ENCODE data around the gene ATG2A.
A peak's percentile ranks its signal among the peaks of the same experiment; 100 is the strongest.

ATG2A gene

GRCh38 chr11:64885367-64886286, 31.4 kb downstream of the ATG2A start:
- DNase-seq (ENCODE audit: low read depth) = no peak

- no peak for DNase-seq (ENCODE audit: low read depth)
Measured at GRCh38 chr11:64884019-64884418, 33.0 kb downstream of the ATG2A start.

GRCh38 chr11:64883575-64883974, 33.4 kb downstream of the ATG2A start:
- no peak for DNase-seq (ENCODE audit: low read depth)

- DNase-seq (ENCODE audit: low read depth) = no peak
Measured at GRCh38 chr11:64882243-64882642, 34.8 kb downstream of the ATG2A start.

- no peak for DNase-seq (ENCODE audit: low read depth)
Measured at GRCh38 chr11:64881476-64881875, 35.5 kb downstream of the ATG2A start.

- no peak for DNase-seq (ENCODE audit: low read depth)
Measured at GRCh38 chr11:64880240-64881001, 36.6 kb downstream of the ATG2A start.

- DNase-seq (ENCODE audit: low read depth) = no peak
Measured at GRCh38 chr11:64879244-64879900, 37.6 kb downstream of the ATG2A start.

- DNase-seq (ENCODE audit: low read depth) = peak; percentile 99
Measured at GRCh38 chr11:64878494-64879243, 38.3 kb downstream of the ATG2A start, which contains the start of gene EHD1. TSS of gene EHD1 (minus strand) at chr11:64878621. CDS start at chr11:64878464, 157 bp downstream.

- DNase-seq (ENCODE audit: low read depth) = no peak
Measured at GRCh38 chr11:64878223-64878493, 38.9 kb downstream of the ATG2A start.

GRCh38 chr11:64877390-64878222, 39.4 kb downstream of the ATG2A start:
- no peak for DNase-seq (ENCODE audit: low read depth)

GRCh38 chr11:64876835-64877341, 40.1 kb downstream of the ATG2A start:
- no peak for DNase-seq (ENCODE audit: low read depth)

- no peak for DNase-seq (ENCODE audit: low read depth)
Measured at GRCh38 chr11:64876229-64876750, 40.7 kb downstream of the ATG2A start.

GRCh38 chr11:64875369-64876228, 41.4 kb downstream of the ATG2A start:
- no peak for DNase-seq (ENCODE audit: low read depth)

- no peak for DNase-seq (ENCODE audit: low read depth)
Measured at GRCh38 chr11:64874308-64875240, 42.4 kb downstream of the ATG2A start.

- no peak for DNase-seq (ENCODE audit: low read depth)
Measured at GRCh38 chr11:64872790-64873488, 44.1 kb downstream of the ATG2A start.

GRCh38 chr11:64871492-64871891, 45.5 kb downstream of the ATG2A start:
- DNase-seq (ENCODE audit: low read depth) = no peak

- no peak for DNase-seq (ENCODE audit: low read depth)
Measured at GRCh38 chr11:64870893-64871466, 46.0 kb downstream of the ATG2A start.

All from stimulated activated CD8-positive, alpha-beta memory T cell treated with anti-CD3 and anti-CD28 coated beads, Interleukin-12 subunit alpha, Interleukin-12 subunit beta, amount 100 ng/mL, for 1 hour (primary cell).